Neural cell (in vitro differentiated cells): ENCODE data around the gene ROCK1.

Experiments used
- CTCF ChIP-seq: fragments of 450-650 bp; IDR thresholded peaks from 2 replicates; pipeline ENCODE4 v1.5.1; 2014; ENCODE audit warnings: antibody characterized with exemption, mild to moderate bottlenecking, moderate library complexity; ENCODE audit not compliant: poor library complexity, severe bottlenecking
- POLR2AphosphoS5 ChIP-seq: IDR thresholded peaks from 2 replicates; pipeline ENCODE4 v1.6.1; 2012
- RAD21 ChIP-seq: fragments of 450-650 bp; conservative IDR thresholded peaks from 2 replicates; pipeline ENCODE4 v1.6.1; 2014; ENCODE audit warnings: antibody characterized with exemption, mild to moderate bottlenecking, moderate library complexity
- REST ChIP-seq: IDR thresholded peaks from 2 replicates; pipeline ENCODE4 v1.6.1; 2012; ENCODE audit warnings: borderline replicate concordance

GRCh38 chr18:21052385-21052784 is 59.2 kb downstream of the ROCK1 start:
- TF ChIP-seq REST (no peak), CTCF (no peak), POLR2AphosphoS5 (no peak), RAD21 (no peak)
